AG04450 (cell line): ENCODE measurements around the gene PPM1E. TPM values are rescaled to one million over a fixed set of nuclear protein-coding genes. Genes with fewer than 3 reads are reported as not detected.

Source experiments
- CTCF ChIA-PET: fragments of 300-600, 350-600 bp; formaldehyde crosslinking; extraction: SDS; loops from one replicate; lab custom pipeline; 2022; ENCODE audit warnings: antibody characterized with exemption, inconsistent platforms; lab: Charles Lee
- POLR2A ChIA-PET: fragments of 350-600 bp; formaldehyde crosslinking; extraction: SDS; loops from one replicate; lab custom pipeline; 2021; ENCODE audit warnings: antibody characterized with exemption, inconsistent platforms; lab: Yijun Ruan, JAX
- DNase-seq: peaks from one replicate; pipeline ENCODE4 v3.0.0-alpha.2; 2011; ENCODE audit warnings: low read depth, low spot score
- H3K27ac ChIP-seq: one replicate; pipeline ENCODE4 v1.5.1; 2012; ENCODE audit warnings: low read depth, low read length, control low read depth
- H3K27me3 ChIP-seq: one replicate; pipeline ENCODE4 v1.6.0; 2012; ENCODE audit warnings: low read length; ENCODE audit not compliant: control insufficient read depth, insufficient read depth
- H3K4me3 ChIP-seq: 2 replicates; pipeline ENCODE4 v1.5.1; 2011; ENCODE audit warnings: mild to moderate bottlenecking, low read depth, low read length, control low read depth
- H3K9me3 ChIP-seq: 2 replicates; pipeline ENCODE4 v1.5.1; 2012; ENCODE audit warnings: low read length; ENCODE audit not compliant: control insufficient read depth, insufficient read depth
- CTCF ChIP-seq: IDR thresholded peaks from 2 replicates; pipeline ENCODE4 v1.5.1; 2011; ENCODE audit warnings: low read depth, low read length, control low read depth, inconsistent platforms
- polyA plus RNA-seq: library from polyadenylated mRNA; depleted of rRNA; stranded (reverse); fragments of >200 nt; gene quantifications from 2 replicates; pipeline ENCODE4 v1.2.3, GENCODE V29; 2011

PPM1E gene
- polyA plus RNA-seq, 1 experiment, result 0.64 TPM

DNA sequence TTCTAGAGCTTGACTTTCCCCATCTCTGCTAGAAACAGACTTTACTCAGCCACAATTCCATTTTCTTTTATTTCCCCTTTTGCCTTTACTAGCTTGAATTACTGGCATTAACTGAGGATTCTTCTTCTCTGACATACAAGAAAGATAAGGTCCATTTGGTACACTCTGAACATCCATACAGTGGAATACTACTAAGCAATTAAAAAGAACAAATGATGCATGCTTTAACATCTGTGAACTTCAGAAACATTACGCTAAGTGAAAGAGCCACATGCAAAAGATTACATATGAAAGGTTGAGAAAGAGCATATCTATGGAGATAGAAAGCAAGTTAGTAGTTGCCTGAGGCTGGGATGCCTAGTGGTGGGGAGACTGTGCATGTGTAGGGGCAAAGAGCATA is 130.9 kb downstream of the PPM1E start:
- DNase-seq, result no peak

DNA sequence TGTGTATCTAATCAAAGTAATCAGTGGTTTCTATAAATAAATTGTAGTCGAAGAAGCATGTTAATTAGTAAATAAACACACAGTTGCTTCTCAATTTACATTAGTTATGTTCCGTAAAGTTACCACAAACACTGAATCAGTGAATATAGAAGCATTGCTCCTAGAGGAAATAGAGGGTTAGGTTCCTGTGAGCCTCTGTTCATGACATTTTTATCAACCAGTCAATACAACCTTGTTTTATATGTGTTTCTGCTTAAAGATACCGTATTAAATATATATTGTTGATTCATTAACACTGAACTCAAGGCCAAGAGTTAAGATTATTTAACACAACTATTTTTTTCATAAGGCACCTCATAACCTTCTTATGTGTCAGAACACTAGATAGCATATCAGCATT is 134.3 kb downstream of the PPM1E start:
- ChIA-PET POLR2A (no interaction called here), CTCF (no interaction called here)
- Histone ChIP-seq H3K27ac (no peak overlapping the region), H3K9me3 (no peaks in the 10 kb centered on the region), H3K27me3 (peaks cover 2% of the 10 kb centered on the region), H3K4me3 (no peak overlapping the region)
- no peak for DNase-seq
- no peak for TF ChIP-seq CTCF

More for the DNA sequence above, 130.9 kb downstream of the PPM1E start:
- H3K27ac ChIP-seq, result no peak overlapping the region
- no peak for TF ChIP-seq CTCF
- H3K9me3 ChIP-seq, result no peaks in the 10 kb centered on the region
- peaks cover 2% of the 10 kb centered on the region for H3K27me3 ChIP-seq
- ChIA-PET POLR2A (no interaction called here), CTCF (interaction anchor here (0.7 kb wide), 1 partner anchor 57 kb away, joined by 4 read pairs; no protein-coding TSS in a partner anchor)
- H3K4me3 ChIP-seq, result no peak overlapping the region

DNA sequence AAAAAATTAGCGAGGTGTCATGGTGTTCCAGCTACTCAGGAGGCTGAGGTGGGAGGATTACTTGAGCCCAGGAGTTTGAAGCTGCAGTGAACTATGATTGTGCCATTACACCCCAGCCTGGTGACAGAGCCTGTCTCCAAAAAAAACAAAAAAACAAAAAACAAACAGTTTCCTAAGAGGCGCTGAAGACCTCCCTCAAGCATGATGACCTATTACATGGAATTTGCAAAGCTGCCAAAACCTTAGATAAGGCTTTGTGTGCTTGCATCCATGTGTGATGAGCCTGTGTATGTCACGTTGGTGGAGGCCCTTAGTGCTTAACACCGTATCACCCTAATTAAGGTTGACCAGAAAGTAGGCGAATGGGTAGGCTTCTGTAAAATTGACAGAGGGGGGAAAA is 143.5 kb downstream of the PPM1E start:
- no peak for TF ChIP-seq CTCF
- H3K9me3 ChIP-seq, result no peaks in the 10 kb centered on the region; the same call in 1 of the 2 replicates
- no peak overlapping the region for H3K4me3 ChIP-seq
- H3K27me3 ChIP-seq, result no peaks in the 10 kb centered on the region
- ChIA-PET CTCF (no interaction called here), POLR2A (no interaction called here)
- DNase-seq, result no peak
- no peak overlapping the region for H3K27ac ChIP-seq

DNA sequence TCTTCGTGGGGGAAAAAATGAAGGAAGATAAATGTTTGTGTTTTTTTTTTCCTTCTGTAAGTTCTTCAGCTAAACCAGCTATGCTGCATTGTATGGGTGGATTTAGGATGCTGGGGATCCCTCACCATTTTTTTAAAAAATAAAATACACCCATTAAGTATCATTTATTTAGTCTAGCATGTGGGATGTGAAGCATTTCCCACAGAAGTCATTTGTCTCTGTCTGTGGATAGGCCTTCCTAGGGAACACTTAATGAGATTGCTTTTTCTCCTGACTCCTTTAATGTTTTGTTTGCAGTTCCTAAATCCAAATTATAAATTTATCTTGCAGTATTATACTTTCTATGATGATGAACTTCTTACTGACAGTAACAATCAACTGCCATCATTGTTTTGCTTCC is 146.7 kb downstream of the PPM1E start:
- H3K27me3 ChIP-seq, result no peaks in the 10 kb centered on the region
- ChIA-PET CTCF (no interaction called here), POLR2A (no interaction called here)
- no peaks in the 10 kb centered on the region; the same call in 1 of the 2 replicates for H3K9me3 ChIP-seq
- no peak overlapping the region for H3K27ac ChIP-seq
- H3K4me3 ChIP-seq, result no peak overlapping the region
- no peak for DNase-seq
- TF ChIP-seq CTCF, result no peak

GRCh38 chr17:58911741-58912343 is 156.2 kb downstream of the PPM1E start:
- Histone ChIP-seq H3K27ac (no peak overlapping the region), H3K27me3 (no peaks in the 10 kb centered on the region), H3K4me3 (no peak overlapping the region), H3K9me3 (peaks cover 4% of the 10 kb centered on the region)
- ChIA-PET POLR2A (interaction anchor here (0.6 kb wide), 1 partner anchor 817 kb away, joined by 4 read pairs; no protein-coding TSS in a partner anchor), CTCF (no interaction called here)
- no peak for DNase-seq
- no peak for TF ChIP-seq CTCF
